ENCODE results near the gene MYO18A. TPM values are rescaled to one million over a fixed set of nuclear protein-coding genes. Genes with fewer than 3 reads are reported as not detected.

The MYO18A gene
- total RNA-seq, 1 experiment from 2014 or later, result 24.0 TPM

GRCh38 chr17:29077320-29077719 is 102.9 kb downstream of the MYO18A start:
- ChIA-PET POLR2A (interaction anchor here (0.7 kb wide), 1 partner anchor 113 kb away, joined by 3 read pairs; no protein-coding TSS in a partner anchor), CTCF (interaction anchor here (0.6 to 1.4 kb wide), 6 partner anchors 22 to 326 kb away, joined by 3 to 5 read pairs (median 3); no protein-coding TSS in a partner anchor)
- BruUV-seq (replicated peaks), result no TSS peak
- Mint-ChIP-seq H3K4me1 (ENCODE audit: insufficient read depth, unreplicated experiment) (no peaks in the 10 kb centered on the region), H3K27ac (ENCODE audit: low read depth, unreplicated experiment) (no peak overlapping the region), H3K9me3 (ENCODE audit: unreplicated experiment) (no peaks in the 10 kb centered on the region), H3K36me3 (ENCODE audit: insufficient read depth, unreplicated experiment) (peaks cover 20% of the 10 kb centered on the region), H3K4me3 (ENCODE audit: unreplicated experiment) (no peak overlapping the region), H3K27me3 (ENCODE audit: insufficient read depth, unreplicated experiment) (no peaks in the 10 kb centered on the region)
- intact Hi-C loops (cut with micrococcal nuclease), result no loop called here
- no peak for TF ChIP-seq CTCF (IDR thresholded peaks at IDR 0.05; ENCODE audit: unreplicated experiment)
- DNase-seq (ENCODE audit: unreplicated experiment), result no peak

- CTCF ChIA-PET, result interaction anchor here (0.7 to 1.4 kb wide), 4 partner anchors 41 to 111 kb away, joined by 3 to 4 read pairs (median 3); no protein-coding TSS in a partner anchor
- intact Hi-C loops (cut with micrococcal nuclease), result no loop called here
- POLR2A ChIA-PET, result interaction anchor here (0.7 kb wide), 1 partner anchor 37 kb away, joined by 3 read pairs; no protein-coding TSS in a partner anchor
- no peak for TF ChIP-seq CTCF (IDR thresholded peaks at IDR 0.05; ENCODE audit: unreplicated experiment)
- Mint-ChIP-seq H3K9me3 (ENCODE audit: unreplicated experiment) (no peaks in the 10 kb centered on the region), H3K36me3 (ENCODE audit: insufficient read depth, unreplicated experiment) (peaks cover 17% of the 10 kb centered on the region), H3K4me3 (ENCODE audit: unreplicated experiment) (no peak overlapping the region), H3K27me3 (ENCODE audit: insufficient read depth, unreplicated experiment) (no peaks in the 10 kb centered on the region), H3K4me1 (ENCODE audit: insufficient read depth, unreplicated experiment) (no peaks in the 10 kb centered on the region), H3K27ac (ENCODE audit: low read depth, unreplicated experiment) (no peak overlapping the region)
- no peak for DNase-seq (ENCODE audit: unreplicated experiment)
- no TSS peak for BruUV-seq (replicated peaks)
These were observed 103.5 kb downstream of the MYO18A start for GRCh38 chr17:29076722-29077121.

GRCh38 chr17:29076087-29076486 is 104.1 kb downstream of the MYO18A start:
- TF ChIP-seq CTCF (IDR thresholded peaks at IDR 0.05; ENCODE audit: unreplicated experiment), result no peak
- intact Hi-C loops (cut with micrococcal nuclease), result no loop called here
- peaks cover 11% of the 10 kb centered on the region for H3K36me3 Mint-ChIP-seq (ENCODE audit: insufficient read depth, unreplicated experiment)
- no peak overlapping the region for H3K27ac Mint-ChIP-seq (ENCODE audit: low read depth, unreplicated experiment)
- H3K27me3 Mint-ChIP-seq (ENCODE audit: insufficient read depth, unreplicated experiment), result no peaks in the 10 kb centered on the region
- CTCF ChIA-PET, result no interaction called here
- no peak overlapping the region for H3K4me3 Mint-ChIP-seq (ENCODE audit: unreplicated experiment)
- no TSS peak for BruUV-seq (replicated peaks)
- H3K4me1 Mint-ChIP-seq (ENCODE audit: insufficient read depth, unreplicated experiment), result no peaks in the 10 kb centered on the region
- POLR2A ChIA-PET, result interaction anchor here (0.6 kb wide), 1 partner anchor 79 kb away, joined by 3 read pairs; no protein-coding TSS in a partner anchor
- H3K9me3 Mint-ChIP-seq (ENCODE audit: unreplicated experiment), result no peaks in the 10 kb centered on the region
- no peak for DNase-seq (ENCODE audit: unreplicated experiment)

- Mint-ChIP-seq H3K9me3 (ENCODE audit: unreplicated experiment) (no peaks in the 10 kb centered on the region), H3K27ac (ENCODE audit: low read depth, unreplicated experiment) (no peak overlapping the region), H3K4me1 (ENCODE audit: insufficient read depth, unreplicated experiment) (no peaks in the 10 kb centered on the region), H3K36me3 (ENCODE audit: insufficient read depth, unreplicated experiment) (no peaks in the 10 kb centered on the region), H3K4me3 (ENCODE audit: unreplicated experiment) (no peak overlapping the region), H3K27me3 (ENCODE audit: insufficient read depth, unreplicated experiment) (no peaks in the 10 kb centered on the region)
- DNase-seq (ENCODE audit: unreplicated experiment), result no peak
- ChIA-PET CTCF (no interaction called here), POLR2A (interaction anchor here (0.7 kb wide), 1 partner anchor 109 kb away, joined by 4 read pairs; no protein-coding TSS in a partner anchor)
- BruUV-seq (replicated peaks), result no TSS peak
- intact Hi-C loops (cut with micrococcal nuclease), result no loop called here
- TF ChIP-seq CTCF (IDR thresholded peaks at IDR 0.05; ENCODE audit: unreplicated experiment), result no peak
These were observed 105.7 kb downstream of the MYO18A start for GRCh38 chr17:29074488-29074887.

All from MCF 10A (cell line).